Hepatic stellate cell (primary cell): ENCODE data around the gene IGSF5.

ENCODE experiments used
- DNase-seq: peaks from one replicate; pipeline ENCODE4 v3.0.0; 2011; ENCODE audit warnings: low spot score

IGSF5 gene

GRCh38 chr21:39834543-39834942 lies 89.6 kb downstream of the IGSF5 start:
- no peak for DNase-seq

GRCh38 chr21:39837861-39838359 lies 92.9 kb downstream of the IGSF5 start:
- DNase-seq = no peak

- no peak for DNase-seq
These were observed 95.6 kb downstream of the IGSF5 start for GRCh38 chr21:39840373-39841097.

- DNase-seq = no peak
These were observed 97.9 kb downstream of the IGSF5 start for GRCh38 chr21:39842741-39843459.

GRCh38 chr21:39843483-39843882 lies 98.5 kb downstream of the IGSF5 start:
- no peak for DNase-seq

GRCh38 chr21:39843916-39844315 lies 98.9 kb downstream of the IGSF5 start:
- no peak for DNase-seq

- no peak for DNase-seq
These were observed 100.7 kb downstream of the IGSF5 start for GRCh38 chr21:39845571-39846130.

- no peak for DNase-seq
These were observed 102.9 kb downstream of the IGSF5 start for GRCh38 chr21:39847877-39848276.

GRCh38 chr21:39849014-39849655 lies 104.2 kb downstream of the IGSF5 start:
- no peak for DNase-seq

- DNase-seq = no peak
These were observed 105.3 kb downstream of the IGSF5 start for GRCh38 chr21:39850333-39850732.

GRCh38 chr21:39851002-39851618 lies 106.1 kb downstream of the IGSF5 start:
- DNase-seq = no peak
